ENCODE results near the gene EYA2.
A peak's percentile ranks its signal among the peaks of the same experiment; 100 is the strongest.

The EYA2 gene

GRCh38 chr20:47198254-47198671 is 303.6 kb downstream of the EYA2 start:
- no peak for TF ChIP-seq CTCF (IDR thresholded peaks at IDR 0.05)

GRCh38 chr20:47198996-47199552 is 304.4 kb downstream of the EYA2 start:
- no peak for TF ChIP-seq CTCF (IDR thresholded peaks at IDR 0.05)

- no peak for TF ChIP-seq CTCF (IDR thresholded peaks at IDR 0.05)
Measured at GRCh38 chr20:47201074-47201730, 306.6 kb downstream of the EYA2 start.

GRCh38 chr20:47202733-47203667 is 308.4 kb downstream of the EYA2 start:
- TF ChIP-seq CTCF (IDR thresholded peaks at IDR 0.05), result no peak

- TF ChIP-seq CTCF (IDR thresholded peaks at IDR 0.05), result no peak
Measured at GRCh38 chr20:47204008-47204849, 309.6 kb downstream of the EYA2 start.

GRCh38 chr20:47205577-47206123 is 311.0 kb downstream of the EYA2 start:
- peak; percentile 90 for TF ChIP-seq CTCF (IDR thresholded peaks at IDR 0.05)

Data from LNCAP (cell line).